ENCODE data around the gene SLC2A13.

SLC2A13 gene

DNA sequence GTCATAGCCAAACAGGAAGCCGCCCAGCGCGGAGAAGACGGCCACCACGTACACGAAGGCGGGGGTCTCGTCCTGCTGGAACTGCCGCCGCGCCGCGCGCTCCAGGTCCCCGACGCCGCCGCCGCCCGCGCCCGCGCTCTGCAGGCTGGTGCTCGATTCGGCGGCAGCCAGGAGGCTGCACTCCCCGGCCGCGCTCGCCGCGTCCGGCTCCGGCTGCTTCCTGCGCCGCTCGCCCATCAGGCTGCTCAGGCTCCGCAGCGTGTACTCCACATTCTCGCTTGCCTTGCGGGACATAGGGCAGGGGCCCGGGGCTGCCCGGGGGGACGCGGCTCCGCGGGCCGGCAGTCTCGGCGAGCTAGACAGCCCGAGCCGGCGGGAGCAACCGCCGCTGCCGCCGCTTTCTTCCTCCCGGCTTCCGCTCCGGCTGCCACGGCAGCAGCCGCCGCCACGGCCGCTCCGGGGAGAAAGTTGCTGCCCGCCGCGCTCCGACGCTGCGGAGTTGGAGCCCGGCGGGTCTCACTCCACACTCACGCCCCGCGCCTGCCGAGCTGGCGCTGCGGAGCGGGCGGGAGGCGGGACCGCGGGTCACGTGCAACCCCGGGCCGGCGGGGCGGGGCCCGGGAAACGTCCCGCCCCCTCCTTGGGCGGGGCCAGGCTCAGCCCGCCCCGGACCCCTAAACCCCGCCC lies at the start of gene SLC2A13:
SLC2A13 (minus strand) TSS at position 567 of the 687 bp plus-strand sequence; CDS start at position 294, 273 bp downstream.
- peak in 53 of 56 donors; percentile 7 to 85 (median 60) for DNase-seq

DNA sequence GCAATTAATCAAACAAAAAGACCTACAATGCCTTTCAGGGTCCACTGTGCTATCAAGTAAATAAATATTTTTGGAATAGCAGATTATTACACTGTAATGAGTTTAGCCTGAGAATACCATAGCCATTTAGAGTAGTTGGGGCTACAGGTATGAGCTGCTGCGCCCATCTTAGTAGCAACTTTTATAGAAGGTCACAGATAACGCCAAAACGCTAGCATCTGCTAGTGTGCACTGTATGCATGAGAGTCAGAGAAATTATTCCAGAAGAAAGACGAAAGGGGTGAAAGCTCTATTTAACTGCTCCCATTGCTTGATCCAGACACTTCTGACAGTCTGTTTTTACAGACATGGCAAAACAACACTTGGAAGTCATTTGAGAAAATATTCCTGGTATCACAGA lies 48.5 kb upstream of the SLC2A13 start:
- DNase-seq = no peak

DNA sequence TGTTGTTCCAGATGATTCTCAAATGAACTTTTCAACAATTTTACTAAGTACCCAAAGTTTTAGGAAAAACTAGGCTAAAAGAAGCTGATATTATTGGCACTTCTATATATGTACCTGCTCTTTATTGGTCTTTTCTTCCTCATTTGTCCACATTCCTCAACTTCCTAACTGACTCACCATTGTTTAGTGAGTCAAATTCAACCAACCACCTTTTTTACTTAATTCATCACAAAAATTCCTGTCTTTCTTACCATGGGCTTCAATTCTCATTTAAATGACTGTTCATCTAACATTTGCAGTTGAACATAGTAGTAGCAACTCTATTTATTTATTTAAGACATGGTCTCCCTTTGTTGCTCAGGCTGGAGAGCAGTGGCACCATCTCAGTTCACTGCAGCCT lies 47.6 kb upstream of the SLC2A13 start:
- DNase-seq = no peak

DNA sequence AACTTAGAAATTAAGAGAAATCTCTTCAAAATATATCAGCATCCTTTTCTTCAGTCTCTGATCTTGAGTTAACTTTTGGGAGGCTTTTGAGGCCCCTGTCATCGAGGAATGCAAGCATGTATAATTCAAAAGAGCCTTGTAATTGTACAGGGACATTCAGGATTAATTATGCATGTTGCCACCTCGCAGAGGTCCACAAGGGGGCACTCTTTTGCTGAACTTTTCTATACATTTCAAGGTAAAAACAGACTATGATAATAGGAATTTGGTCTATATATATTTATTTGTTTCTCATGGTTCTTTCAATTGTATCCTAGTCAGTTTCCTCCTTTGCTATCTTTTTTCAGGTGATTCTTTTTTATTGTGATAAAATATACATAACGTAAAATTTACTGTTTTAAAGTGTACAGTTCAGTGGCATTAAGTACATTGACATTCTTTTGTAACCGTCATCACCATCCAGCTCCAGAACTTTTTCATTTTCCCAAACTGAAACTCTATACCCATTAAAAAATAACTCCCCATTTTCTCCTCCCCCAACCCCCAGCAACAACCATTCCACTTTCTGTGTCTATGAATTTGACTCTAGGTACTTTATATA lies 47.0 kb upstream of the SLC2A13 start:
- DNase-seq = peak in 17 of 56 donors; percentile 1 to 74 (median 10)

DNA sequence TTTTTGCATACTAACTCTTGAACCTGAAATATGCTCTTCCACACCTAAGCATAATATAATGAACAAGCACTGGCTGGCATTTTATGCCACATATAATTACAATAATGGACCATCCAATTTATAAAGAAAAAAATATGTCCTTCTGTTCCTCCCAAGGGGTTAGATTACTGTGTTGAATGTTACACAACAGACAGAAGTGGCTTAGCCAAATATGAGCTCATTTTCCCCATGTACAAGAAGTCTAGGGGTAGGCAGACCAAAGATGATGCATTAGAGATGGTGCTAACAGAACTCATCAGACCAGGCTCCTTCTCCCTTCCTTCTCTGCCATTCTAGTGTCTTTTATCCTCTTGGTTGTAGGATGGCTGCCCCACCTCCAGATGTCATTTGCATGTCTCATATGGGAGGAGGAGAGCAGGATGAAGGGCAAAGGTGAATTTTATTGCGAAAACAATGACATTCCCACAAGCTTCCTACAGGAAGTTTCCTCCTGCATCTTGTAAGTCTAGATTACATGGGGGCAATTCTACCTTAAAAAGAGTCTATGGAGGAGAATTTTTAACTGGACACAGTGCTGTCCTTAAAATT lies 43.9 kb upstream of the SLC2A13 start:
- no peak for DNase-seq

DNA sequence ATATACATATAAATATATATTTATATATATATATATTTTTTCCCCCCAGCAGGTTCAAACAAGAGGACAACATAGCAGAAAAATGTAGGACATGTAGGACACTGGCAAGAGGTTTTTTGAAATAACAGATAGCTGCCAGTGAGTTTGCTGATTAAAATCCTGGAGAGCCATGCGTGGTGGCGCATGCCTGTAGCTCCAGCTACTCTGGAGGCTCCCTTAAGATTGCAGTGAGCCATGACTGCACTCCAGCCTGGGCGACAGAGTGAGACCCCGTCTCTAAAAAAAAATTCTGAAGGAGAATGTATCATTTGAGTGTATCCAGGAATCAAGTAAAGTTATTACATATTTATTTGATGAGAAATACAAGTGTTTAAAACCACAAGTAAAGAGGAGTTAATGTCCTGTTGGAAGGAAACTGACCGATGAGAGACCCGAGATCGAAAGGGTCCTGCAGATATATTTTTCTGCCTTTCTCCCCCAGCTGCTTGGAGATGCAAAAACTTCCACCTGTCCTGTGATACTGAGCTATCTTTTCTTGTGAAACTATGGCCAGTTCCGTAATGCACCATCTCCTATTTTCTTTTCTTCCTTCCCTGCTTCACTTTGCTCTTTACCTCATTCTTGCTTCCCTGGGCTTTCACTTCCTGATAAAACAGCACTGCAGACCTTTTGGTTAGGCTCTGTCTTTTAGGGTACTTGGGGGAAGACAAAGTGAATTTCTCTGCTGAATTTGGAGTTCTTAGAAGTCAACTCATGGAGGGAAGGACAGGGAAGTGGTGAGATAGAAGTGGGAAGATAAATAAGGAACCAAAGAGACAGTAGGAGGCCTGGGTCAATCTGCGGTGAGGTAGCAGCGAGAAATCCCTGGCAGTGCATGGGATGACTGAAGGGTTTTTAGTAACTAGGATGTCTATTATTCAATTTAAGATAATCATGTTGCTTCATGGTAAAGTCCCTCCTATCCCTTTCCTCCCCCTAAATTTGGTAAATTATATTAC lies 41.2 kb upstream of the SLC2A13 start:
- DNase-seq = no peak

DNA sequence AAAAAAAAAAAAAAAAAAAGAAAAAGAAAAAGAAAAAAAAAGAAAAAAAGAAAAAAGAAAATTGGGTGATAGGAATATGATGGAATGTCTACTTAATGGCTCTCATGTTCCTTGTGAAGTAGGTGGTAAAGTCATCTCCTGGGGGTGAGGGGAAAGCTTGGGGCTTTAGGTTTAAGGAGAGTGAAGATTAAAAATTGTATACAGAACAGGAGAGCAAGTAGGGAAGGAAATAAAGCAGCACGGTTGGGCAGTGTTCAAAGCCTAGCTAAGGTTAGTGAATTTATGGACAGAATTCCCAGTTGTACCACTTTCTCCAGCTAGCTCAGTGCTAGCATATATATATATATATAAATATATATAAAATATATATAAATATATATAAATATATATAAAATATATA lies 40.0 kb upstream of the SLC2A13 start:
- no peak for DNase-seq

DNA sequence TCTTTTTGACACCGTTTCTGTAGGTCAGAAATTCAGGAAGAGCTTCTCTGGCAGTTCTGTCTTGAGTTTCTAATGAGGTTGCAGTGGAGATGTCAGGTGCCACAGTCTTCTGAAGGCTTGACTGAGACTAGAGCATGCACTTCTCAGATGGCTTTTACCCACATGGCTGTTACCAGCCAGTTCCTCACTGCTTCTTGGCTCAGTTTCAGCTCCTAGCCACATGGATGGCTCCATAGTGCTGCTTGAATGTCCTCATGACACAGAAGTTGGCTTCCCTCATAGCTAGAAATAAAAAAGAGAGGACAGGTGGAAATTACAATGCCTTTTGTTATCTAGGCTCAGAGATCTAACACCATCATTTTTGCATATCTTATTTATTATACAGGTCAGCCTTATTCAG lies 38.1 kb upstream of the SLC2A13 start:
- peak in 6 of 56 donors; percentile 1 to 41 (median 9) for DNase-seq

DNA sequence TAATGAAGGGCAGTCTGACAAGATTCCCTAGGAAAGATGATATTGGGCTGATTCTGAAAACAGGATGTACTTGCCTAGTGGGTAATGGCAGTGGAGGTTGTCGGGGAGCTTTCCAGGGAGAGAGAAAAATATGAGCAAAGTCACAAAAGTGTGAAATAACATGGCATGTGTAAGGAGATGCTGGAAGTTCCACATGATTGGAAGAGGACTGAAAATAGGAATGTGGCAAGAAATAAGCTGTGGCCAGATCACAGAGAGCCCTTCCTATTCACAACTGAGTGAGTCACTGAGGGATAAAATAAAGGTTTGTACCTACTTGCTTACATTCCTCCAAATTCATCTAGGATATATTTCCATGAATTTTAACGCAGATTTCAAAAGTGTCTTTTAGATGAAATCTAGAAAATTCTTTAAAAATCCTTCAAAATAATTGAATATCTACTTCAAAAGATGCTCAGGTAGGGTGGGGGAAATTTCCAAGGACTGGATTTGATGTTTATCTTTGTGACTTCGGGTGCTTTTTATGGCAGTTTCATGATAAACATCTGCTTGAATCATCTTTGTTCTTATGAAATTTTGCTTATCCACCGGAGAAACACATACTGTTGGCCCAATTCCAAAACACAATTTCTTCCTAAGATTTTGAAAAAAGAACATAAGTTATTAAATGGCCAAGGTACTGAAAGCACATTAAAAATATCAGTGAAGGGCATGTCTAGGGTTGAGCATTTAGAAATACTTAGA lies 36.3 kb upstream of the SLC2A13 start:
- no peak for DNase-seq

DNA sequence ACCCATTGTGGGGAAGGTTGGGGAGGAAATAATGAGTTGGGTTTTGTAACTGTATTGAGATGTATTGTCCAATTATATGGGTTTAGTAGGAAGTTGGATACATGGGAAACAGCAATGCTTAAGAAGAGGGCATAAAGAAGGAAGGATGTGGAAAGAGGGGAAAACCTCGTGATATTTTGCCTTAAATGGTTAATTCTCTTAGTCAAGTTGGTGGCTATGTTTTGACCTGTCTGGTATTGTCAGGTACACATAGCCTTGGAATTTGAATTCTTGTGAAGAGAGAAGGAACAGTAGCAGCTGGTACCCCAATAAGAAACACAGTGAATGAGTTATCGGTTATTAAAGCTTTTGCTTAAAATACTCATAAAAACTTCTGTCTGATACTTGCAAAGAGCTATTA lies 32.6 kb upstream of the SLC2A13 start:
- DNase-seq = no peak

DNA sequence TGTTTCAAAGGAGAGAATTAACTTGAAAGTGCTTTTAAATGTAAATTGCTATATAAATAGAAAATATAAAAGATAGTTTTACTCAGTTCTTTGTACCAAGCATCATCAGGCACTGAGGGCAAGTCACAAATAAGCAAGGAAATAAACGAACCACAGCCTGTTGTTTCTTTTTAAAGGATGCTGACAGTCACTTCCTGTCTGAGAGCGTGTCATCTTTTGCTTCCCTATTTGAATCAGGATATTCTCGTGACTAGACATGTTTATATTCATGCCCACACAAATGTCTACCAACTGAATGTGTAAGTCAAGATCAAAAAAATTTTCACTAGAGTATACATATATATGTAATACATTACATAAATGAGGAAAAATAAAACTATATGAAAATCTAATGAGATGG lies 31.4 kb upstream of the SLC2A13 start:
- DNase-seq = no peak

DNA sequence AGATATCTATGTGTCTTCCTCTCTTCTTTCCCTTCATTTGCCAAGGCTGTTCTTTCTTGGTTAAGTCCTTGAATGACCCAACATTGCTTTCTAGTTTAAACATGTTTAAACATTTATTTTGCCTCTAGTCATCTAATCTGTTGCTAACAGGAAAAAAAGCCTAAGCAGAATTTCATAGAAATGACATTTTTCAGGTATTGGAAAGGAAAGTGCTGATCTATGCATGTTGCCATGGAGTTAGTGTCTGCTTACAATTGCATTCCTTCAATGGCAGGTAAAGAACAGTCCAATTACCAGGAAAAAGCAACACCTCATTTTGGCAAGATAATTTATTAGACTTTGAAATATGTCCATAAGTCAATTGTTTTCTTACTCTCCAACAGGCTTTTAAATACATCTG lies 21.5 kb upstream of the SLC2A13 start:
- DNase-seq = no peak

DNA sequence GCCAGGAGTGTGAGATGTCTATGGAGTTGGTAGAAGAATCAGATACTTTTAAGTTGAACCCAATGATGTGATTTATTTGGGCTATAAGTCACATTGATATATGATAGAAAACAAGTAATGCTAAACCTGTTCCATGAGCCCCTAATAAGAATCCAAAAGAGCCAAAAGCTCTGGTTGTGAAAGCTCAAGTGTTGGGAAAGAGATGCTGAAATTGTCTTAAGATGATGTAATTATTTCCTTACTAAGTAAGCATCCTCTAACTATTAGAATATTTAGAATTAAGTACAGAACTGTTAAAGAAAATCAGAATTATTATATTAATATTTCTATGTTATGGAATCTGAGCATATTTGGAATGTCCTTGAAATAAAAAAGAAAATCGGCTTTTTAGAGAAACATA lies 17.6 kb upstream of the SLC2A13 start:
- DNase-seq = no peak

DNA sequence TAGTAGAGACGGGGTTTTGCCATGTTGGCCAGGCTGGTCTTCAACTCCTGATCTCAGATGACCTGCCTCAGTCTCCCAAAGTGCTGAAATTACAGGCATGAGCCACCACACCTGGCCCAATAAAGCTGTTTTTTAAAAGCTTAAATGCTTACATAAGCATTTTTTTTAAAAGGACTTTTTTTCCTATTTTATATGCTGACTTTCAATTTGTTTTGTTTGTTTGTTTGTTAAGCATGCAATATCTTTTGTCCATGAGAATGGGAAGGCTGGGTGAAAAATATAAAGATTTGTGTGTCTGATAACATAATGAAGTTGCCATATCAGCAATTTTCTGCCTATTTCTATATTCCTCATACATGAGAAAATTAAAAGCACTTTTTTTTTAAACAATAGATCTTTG lies 17.0 kb upstream of the SLC2A13 start:
- DNase-seq = no peak

DNA sequence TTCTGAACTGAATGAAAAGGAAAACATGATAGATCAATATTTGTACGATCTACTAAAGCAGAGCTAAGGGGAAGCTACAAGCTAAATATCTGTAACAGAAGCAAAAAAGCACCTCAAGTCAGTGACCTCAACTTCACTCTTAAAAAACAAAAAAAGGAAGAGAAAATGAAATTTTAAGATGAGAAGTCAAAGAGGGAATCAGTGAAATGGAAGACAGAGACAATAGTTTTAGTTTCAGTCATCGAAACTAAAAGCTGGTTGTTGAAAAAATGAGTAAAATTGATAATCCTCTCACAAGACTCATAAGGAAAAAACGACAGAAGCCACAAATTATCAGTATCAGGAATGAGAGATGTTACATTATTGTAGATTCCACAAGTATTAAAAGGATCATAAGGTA lies 11.9 kb upstream of the SLC2A13 start:
- DNase-seq = no peak

DNA sequence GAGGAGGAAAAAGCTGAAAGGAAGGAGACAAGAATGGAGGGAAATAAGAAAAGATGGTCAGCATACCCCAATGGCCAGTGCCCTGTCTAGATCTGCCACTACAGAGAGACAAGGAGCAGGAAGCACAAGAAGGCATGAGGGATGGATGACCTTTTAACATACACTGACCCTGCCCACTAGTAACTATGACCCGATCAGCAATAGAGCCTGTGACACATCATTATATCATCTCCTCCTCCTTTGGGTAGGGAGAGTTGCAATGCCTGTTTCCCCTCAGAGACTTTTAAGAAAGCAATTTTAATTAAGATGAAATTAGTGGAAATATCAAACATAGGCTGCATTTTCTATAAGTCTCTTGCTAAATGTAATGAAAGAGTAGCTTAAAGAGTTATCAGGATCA lies 4.7 kb upstream of the SLC2A13 start:
- no peak for DNase-seq

DNA sequence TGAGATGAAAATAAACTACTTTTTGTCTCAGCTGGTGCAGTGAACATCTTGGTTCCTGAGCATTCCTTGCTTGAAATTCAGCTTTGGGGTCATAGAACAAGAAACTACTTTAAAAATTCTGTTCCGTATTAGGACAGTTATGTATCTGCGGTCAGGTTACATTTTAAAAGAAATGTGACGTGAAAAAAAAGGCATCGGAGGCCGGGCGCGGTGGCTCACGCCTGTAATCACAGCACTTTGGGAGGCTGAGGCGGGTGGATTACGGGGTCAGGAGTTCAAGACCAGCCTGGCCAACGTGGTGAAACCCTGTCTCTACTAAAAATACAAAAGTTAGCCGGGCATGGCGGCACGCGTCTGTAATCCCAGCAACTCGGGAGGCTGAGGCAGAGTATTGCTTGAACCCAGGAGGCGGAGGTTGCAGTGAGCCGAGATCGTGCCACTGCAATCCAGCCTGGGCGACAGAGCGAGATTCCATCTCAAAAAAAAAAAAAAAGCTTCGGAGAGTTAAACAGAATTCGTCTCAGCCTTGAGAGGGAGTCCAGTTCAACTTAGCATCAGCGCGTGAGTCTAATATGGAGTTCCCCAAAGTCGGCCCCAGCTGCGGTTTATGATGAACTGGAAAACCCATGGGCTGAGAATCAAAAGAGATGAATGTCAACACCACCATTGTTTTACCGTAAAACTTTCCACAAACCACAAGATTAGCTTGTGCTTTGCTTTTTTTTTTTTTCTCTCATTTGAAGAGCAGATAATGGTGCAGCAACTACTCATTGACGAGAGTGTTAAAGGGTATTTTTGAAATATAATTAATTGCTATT lies 2.1 kb upstream of the SLC2A13 start:
- DNase-seq = peak in 2 of 56 donors; percentile 5 to 37

DNA sequence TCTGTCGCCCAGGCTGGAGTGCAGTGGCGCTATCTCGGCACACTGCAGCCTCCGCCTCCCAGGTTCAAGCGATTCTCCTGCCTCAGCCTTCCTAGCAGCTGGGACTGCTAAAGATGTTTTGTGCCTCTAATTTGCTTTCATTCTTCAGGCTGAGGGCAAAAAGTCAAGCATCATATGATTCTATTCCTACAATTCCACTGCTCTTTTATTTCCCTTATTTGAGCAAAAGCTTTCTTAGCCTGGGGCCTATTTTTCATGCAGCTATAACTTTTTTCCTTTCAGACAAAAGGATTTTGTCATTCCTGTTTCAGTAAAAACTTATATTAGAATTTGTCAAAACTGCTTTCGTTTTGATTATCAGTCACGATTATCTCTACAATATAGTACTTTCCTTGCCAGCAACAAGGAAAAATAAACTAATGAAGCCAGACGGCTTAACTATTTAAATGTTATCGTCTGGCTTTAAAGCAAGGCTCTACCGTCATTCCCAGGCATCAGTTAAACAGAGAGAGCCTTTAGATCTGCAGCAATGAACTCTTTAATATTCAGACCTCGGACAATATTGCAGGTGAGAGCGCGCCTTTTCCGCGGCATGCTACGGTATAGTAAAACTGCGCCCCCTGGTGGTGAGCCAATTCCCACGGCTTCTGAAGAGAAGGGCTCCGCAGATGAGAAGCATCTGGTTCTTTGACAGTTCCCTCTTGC lies 1.4 kb upstream of the SLC2A13 start:
- peak in 54 of 56 donors; percentile 8 to 89 (median 50) for DNase-seq

DNA sequence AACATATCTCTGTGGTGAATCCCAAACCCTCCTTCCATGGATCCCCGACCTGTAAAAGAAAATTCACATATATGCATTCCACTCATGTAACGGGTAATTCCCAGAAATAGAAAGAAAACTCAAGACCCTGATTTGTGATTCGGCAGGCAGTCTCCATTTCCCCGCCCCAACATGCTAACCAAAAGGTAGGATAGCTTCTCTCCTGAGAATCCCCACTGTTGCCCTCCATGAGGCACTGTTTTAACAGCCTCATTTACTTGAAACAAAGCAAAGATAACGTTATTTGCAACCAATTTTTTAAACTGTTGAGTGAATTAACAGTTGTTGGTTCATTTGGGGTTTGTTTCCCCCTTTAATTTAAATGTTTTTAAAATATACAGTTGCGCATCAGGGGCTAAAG lies 774 bp upstream of the SLC2A13 start:
- DNase-seq = no peak

Data from amygdala (tissue), 56 donors.